ENCODE measurements around the gene ST7.

ST7 gene

DNA sequence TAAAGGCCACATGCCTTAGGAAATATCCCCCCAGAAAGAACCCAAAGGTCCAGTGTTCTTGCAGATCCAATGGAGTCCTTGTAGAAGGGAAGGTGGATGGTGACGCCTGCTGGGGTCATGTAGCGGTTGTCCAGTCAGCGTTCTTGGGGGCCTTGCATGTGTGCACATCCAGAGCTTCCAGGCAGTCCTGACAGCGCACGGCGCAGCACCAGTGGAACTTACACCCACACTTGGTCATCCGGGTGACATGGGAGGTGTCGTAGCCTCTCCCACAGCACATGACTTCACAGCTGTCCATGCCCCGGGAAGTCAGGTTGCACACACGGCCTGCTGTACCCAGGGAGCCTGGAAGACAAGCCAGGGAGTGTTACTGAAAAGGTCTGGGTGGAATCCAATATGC lies 324.7 kb downstream of the ST7 start:
- DNase-seq: no peak

DNA sequence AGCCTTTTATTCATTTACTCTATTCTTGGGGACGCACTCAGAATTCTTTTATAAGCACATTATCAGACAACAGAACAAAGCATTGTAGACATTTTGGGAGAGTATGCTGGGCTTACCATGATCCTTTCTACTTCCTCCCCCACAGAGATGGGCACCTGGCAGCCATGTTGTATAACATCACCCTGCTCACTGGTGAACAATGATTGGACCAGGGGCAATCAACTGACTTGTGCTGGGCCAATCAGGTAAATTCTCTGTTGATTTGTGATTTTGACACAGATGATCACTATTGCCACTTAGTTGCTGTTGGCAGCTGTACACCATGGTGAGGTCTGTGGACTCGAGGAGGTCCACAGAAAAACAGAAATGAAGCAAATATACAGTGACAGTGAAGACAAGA lies 325.9 kb downstream of the ST7 start:
- DNase-seq: no peak
